ENCODE data around the gene SYNDIG1.

DNA sequence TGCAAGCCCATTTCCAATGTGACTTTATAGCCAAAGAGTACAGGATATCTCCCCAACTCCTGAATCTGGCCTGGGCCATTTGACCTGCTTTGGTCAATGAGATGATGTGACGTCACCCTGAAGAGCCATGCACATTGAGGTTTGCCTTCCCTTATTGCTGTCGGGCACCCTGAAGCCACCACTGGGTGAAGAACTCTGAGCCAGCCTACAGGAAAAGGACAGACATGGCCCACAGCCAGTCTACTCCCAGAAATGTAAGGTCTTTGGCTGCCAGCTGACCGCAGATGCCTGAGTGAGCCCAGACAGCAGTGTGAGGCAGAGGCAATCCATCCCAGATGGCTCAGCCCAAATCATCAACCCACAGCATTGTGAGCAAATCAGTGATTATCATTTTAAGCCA lies 3.7 kb upstream of the SYNDIG1 start:
- no peak for TF ChIP-seq POLR2AphosphoS5 (IDR thresholded peaks at IDR 0.05; ENCODE audit: borderline replicate concordance, low read depth, low read length)
- TF ChIP-seq EZH2 (IDR thresholded peaks at IDR 0.05) = no peak
